ENCODE data around the gene FGF14. TPM values are rescaled to one million over a fixed set of nuclear protein-coding genes. Genes with fewer than 3 reads are reported as not detected.

The FGF14 gene
- polyA plus RNA-seq, 6 donors from 2014 or later, result not detected

- Mint-ChIP-seq H3K27ac (no peak overlapping the region), H3K27me3 (no peaks in the 10 kb centered on the region), H3K36me3 (no peaks in the 10 kb centered on the region), H3K4me3 (no peak overlapping the region), H3K9me3 (peaks cover 0 to 7% (median 4%) of the 10 kb centered on the region in 7 donors), H3K4me1 (no peaks in the 10 kb centered on the region)
- DNase-seq (no peak), ATAC-seq (ENCODE audit: low read depth in 2 of 2) (no peak)
Measured at GRCh38 chr13:102220681-102221228, 181.1 kb downstream of the FGF14 start.

DNA sequence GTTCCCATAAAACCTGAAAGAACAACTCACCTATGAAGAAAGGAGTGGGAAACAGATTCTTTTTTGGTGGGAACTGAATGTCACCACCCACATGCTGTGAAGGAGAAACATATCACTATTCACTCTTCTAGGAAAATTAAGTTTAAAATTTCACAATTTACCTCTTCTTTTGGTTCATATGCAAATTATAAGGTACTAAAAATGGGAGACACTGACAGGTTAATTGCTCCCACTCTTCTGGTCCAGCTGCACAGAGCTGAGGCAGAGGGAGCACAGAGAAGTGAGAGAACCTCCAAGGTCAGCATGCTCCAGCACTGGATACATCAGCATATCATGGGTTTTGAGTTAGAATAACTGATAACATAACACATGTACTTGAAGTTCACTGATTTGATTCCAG, 186.9 kb downstream of the FGF14 start:
- ATAC-seq (ENCODE audit: low read depth in 2 of 2) (no peak), DNase-seq (no peak)
- Mint-ChIP-seq H3K36me3 (no peaks in the 10 kb centered on the region), H3K27me3 (no peaks in the 10 kb centered on the region), H3K4me1 (no peaks in the 10 kb centered on the region), H3K27ac (no peak overlapping the region), H3K4me3 (no peak overlapping the region), H3K9me3 (peaks cover 0 to 7% (median 2%) of the 10 kb centered on the region in 7 donors)

DNA sequence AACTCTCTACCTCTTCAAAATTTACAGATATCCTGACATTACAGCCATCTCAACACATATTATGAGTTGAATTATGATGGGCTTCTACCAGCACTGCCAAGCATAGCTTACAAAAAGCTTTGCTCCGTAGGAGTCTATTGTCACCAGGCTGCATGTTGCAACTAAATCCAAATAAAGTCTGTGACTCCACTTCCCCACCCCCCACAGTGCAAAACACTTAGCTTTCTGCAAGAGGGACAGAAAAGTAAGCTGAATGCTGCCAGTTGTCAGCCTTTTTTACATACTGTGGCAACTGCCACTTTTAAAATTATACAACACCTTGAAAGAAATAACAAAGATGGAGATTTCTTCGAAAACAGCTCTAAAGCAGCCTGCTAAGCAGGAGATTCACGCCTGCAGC, 189.1 kb downstream of the FGF14 start:
- Mint-ChIP-seq H3K27ac (no peak overlapping the region), H3K4me1 (no peaks in the 10 kb centered on the region), H3K9me3 (peaks cover 0 to 7% (median 0%) of the 10 kb centered on the region in 7 donors), H3K27me3 (no peaks in the 10 kb centered on the region), H3K36me3 (no peaks in the 10 kb centered on the region), H3K4me3 (no peak overlapping the region)
- no peak for DNase-seq
- ATAC-seq (ENCODE audit: low read depth in 2 of 2), result no peak

DNA sequence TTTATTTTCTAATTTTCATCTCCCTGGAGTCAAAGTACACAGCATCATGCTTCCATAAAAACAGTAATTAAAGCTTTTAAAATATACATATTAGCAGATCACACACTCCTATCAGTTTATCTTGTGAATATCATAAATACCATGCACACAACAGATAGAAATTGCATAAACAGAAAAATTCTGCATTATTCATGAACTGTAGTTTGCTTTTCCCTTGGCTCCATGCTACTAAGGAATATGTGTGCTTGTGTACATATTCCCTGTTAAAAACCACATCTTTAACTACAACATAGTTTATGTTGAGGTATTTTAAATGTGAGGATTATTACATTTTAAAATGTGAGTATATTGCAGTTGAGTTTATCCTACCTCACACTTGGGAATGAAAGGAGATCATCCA, 193.5 kb downstream of the FGF14 start:
- H3K4me3 Mint-ChIP-seq, result no peak overlapping the region
- H3K9me3 Mint-ChIP-seq, result no peaks in the 10 kb centered on the region
- DNase-seq (no peak), ATAC-seq (ENCODE audit: low read depth in 2 of 2) (no peak)
- no peaks in the 10 kb centered on the region for H3K36me3 Mint-ChIP-seq
- H3K27me3 Mint-ChIP-seq, result no peaks in the 10 kb centered on the region
- no peak overlapping the region for H3K27ac Mint-ChIP-seq
- no peaks in the 10 kb centered on the region for H3K4me1 Mint-ChIP-seq

GRCh38 chr13:102207680-102208342, 194.0 kb downstream of the FGF14 start:
- no peaks in the 10 kb centered on the region for H3K9me3 Mint-ChIP-seq
- no peak overlapping the region for H3K27ac Mint-ChIP-seq
- H3K4me3 Mint-ChIP-seq, result no peak overlapping the region
- H3K4me1 Mint-ChIP-seq, result no peaks in the 10 kb centered on the region
- no peak for DNase-seq
- ATAC-seq (ENCODE audit: low read depth in 2 of 2), result no peak
- no peaks in the 10 kb centered on the region for H3K36me3 Mint-ChIP-seq
- H3K27me3 Mint-ChIP-seq, result no peaks in the 10 kb centered on the region

DNA sequence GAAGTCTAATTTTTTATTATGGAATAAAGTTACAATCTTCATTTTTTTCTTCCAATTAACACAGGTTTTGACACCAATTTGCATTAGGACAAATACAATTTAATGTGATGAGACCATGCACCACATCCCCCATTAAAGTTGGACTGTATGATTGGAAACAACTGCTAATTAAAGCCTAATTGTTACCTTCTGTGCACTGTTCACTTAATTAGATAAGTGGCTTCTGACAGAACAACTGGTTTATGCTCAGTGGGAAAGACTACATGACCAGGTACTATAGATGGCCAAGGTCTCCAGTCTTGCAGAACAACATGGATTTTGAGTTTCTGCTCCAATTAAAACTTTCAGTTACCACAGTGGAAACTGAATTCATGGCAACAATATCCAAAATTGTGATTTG, 198.1 kb downstream of the FGF14 start:
- peaks cover 0 to 4% (median 0%) of the 10 kb centered on the region in 7 donors for H3K9me3 Mint-ChIP-seq
- no peaks in the 10 kb centered on the region for H3K36me3 Mint-ChIP-seq
- DNase-seq, result no peak
- no peak overlapping the region for H3K27ac Mint-ChIP-seq
- no peak for ATAC-seq (ENCODE audit: low read depth in 2 of 2)
- H3K27me3 Mint-ChIP-seq, result no peaks in the 10 kb centered on the region
- H3K4me1 Mint-ChIP-seq, result no peaks in the 10 kb centered on the region
- no peak overlapping the region for H3K4me3 Mint-ChIP-seq

DNA sequence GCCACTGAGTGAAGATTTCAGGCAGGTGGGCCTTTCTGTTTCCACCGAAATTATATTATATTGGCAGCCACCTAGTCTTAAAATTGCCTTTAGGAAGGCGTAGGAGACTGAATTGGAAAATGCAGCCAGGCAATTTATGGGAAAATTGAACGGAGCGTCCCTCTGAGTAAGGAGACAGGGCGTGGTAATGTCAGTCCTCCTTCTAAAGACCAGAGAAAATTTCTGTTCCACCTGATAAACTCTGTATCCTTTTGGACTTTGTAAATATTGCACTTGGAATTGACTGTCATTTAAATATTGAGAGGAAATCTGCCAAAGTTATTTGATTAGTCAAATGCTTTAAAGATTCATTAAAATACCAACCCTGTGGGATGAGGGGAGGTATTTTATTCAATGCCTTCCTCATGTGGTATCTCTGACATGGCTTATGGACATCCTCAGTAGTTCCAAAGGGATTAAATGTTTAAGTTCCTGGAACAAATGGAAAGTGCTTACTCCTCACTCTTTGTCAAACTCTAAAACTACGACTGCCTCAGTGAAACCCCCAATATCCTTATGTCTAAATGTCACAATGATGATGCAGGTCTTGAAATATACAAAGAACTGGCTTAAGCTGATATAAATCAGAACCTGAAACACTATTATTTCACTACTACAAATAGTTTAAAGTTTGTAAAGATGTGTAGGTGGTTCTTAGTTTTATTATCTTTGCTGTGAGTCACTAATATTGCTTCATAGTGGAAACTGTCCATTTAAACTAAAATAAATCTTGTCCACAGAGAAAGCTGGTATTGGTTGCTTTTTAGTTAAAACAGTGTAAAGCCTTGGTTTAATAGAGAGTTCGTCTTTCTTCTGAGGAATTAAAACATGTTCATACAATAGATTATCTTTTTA, 203.2 kb downstream of the FGF14 start:
- H3K36me3 Mint-ChIP-seq, result no peaks in the 10 kb centered on the region
- H3K9me3 Mint-ChIP-seq, result peaks cover 0 to 14% (median 0%) of the 10 kb centered on the region in 7 donors
- ATAC-seq (ENCODE audit: low read depth in 2 of 2) (no peak), DNase-seq (no peak)
- no peak overlapping the region for H3K27ac Mint-ChIP-seq
- no peak overlapping the region for H3K4me3 Mint-ChIP-seq
- H3K4me1 Mint-ChIP-seq, result no peaks in the 10 kb centered on the region
- no peaks in the 10 kb centered on the region for H3K27me3 Mint-ChIP-seq

DNA sequence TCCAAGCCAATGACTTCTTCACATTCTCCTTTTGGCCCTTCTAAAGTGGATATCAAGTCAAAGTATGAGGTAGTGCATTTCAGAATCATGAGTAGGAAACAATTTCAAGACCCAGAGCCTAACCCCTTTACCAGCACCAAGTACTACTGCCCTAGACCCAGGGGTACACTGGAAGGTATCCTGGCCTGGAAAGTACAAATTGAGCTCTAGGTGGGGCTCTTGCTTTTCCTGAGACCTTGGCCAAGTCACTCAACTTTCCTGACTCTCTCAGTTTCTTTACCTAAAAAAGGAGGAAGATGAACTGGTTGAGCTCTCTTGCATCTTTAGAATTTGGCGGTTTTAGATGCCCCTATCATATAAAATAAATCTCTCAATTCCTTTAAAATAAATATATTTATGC, 204.7 kb downstream of the FGF14 start:
- H3K36me3 Mint-ChIP-seq, result no peaks in the 10 kb centered on the region
- no peak overlapping the region for H3K4me3 Mint-ChIP-seq
- DNase-seq (no peak), ATAC-seq (ENCODE audit: low read depth in 2 of 2) (no peak)
- peaks cover 0 to 6% (median 5%) of the 10 kb centered on the region in 3 donors for H3K27me3 Mint-ChIP-seq
- no peaks in the 10 kb centered on the region for H3K4me1 Mint-ChIP-seq
- H3K27ac Mint-ChIP-seq, result no peak overlapping the region
- H3K9me3 Mint-ChIP-seq, result peaks cover 0 to 14% (median 0%) of the 10 kb centered on the region in 7 donors

DNA sequence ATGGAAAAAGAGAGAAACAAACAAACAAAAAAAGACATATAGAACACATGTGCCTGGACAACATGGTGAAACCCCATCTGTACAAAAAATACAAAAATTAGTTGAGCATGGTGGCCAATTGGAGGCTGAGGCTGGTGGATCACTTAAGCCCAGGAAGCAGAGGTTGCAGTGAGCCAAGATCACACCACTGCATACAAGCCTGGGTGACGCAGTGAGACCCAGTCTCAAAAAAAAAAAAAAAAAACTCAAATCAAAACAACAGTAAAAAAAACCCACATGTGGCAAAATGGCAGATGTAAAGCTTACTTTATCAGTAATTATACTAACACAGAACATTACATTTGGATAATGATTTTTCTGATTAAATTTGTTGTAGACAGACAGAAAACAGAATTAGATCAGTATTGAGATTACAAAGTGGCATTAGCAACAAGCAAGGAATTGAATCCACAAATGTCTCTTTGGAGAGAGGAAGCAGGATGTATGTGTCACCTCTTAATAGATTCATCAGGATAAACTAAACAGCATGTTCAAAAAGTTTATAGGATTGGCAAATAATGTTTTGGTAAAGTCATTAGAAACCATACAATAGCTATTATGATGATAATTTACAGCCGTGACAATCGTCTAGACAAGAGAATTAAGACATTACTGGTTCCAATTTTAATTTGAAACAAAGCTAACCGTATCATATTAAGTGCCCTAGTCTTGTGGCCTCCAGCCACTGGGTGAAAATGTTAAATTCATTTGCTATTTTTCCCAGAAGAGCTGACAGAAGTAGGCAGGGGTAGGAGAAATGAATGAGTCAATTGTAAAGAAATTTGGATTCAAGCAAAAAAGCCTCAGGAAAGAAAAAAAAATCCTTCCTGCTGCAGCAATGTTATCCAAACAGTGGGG, 206.0 kb downstream of the FGF14 start:
- H3K36me3 Mint-ChIP-seq, result no peaks in the 10 kb centered on the region
- no peak for DNase-seq
- H3K4me1 Mint-ChIP-seq, result no peaks in the 10 kb centered on the region
- peaks cover 0 to 6% (median 5%) of the 10 kb centered on the region in 3 donors for H3K27me3 Mint-ChIP-seq
- H3K27ac Mint-ChIP-seq, result no peak overlapping the region
- no peak overlapping the region for H3K4me3 Mint-ChIP-seq
- H3K9me3 Mint-ChIP-seq, result peaks cover 0 to 14% (median 0%) of the 10 kb centered on the region in 7 donors
- ATAC-seq (ENCODE audit: low read depth in 2 of 2), result no peak

DNA sequence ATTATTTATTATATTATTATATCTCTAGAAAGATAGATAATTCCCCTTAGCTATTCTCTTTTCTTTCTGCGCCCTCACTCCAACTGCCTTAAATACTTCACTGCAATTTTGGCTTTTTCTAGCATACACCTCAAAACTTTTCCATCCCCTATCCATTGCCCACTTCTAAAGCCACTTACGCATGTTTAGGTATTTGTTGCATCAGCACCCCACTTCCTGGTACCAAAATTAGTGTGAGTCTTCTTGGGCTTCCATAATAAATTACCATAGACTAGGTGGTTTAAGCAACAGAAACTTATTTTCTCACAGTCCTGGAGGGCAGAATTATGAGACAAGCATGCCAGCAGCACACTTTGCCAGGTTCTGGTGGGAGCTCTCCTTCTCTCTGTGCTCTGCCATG, 209.0 kb downstream of the FGF14 start:
- no peaks in the 10 kb centered on the region for H3K36me3 Mint-ChIP-seq
- H3K4me1 Mint-ChIP-seq, result no peaks in the 10 kb centered on the region
- ATAC-seq (ENCODE audit: low read depth in 2 of 2) (no peak), DNase-seq (no peak)
- H3K9me3 Mint-ChIP-seq, result peaks cover 0 to 10% (median 0%) of the 10 kb centered on the region in 7 donors
- H3K4me3 Mint-ChIP-seq, result no peak overlapping the region
- peaks cover 0 to 6% (median 5%) of the 10 kb centered on the region in 3 donors for H3K27me3 Mint-ChIP-seq
- no peak overlapping the region for H3K27ac Mint-ChIP-seq

DNA sequence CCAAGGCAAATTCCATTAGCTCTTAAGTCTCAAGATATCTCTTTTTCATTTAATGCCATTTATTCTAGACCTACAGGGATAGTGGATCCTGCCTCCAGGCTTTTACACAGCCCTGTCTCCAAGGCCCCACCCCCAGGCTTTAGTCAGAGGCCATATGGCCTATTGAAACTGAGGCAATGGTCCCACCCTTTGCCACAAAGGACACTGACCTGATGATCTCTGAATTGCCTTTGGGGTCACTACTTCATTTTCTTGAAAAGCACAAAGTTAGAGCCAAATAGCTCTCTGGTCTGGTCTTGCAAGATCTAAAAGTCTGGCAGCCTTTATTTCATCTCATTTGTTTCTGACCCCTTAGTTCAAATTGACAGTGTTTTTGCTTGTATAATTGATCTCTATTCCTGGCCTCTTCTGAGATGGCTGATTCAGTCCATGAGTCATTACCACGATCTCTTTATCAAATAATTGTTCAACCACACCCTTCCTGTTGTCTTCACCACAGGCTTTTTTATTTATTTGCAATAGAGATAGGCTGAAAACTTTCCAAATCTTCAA, 209.8 kb downstream of the FGF14 start:
- H3K27ac Mint-ChIP-seq, result peak overlapping the region in 1 of 6 donors; percentile 65
- H3K9me3 Mint-ChIP-seq, result peaks cover 0 to 9% (median 0%) of the 10 kb centered on the region in 7 donors
- peaks cover 0 to 6% (median 5%) of the 10 kb centered on the region in 3 donors for H3K27me3 Mint-ChIP-seq
- no peak overlapping the region for H3K4me3 Mint-ChIP-seq
- H3K4me1 Mint-ChIP-seq, result no peaks in the 10 kb centered on the region
- no peaks in the 10 kb centered on the region for H3K36me3 Mint-ChIP-seq
- DNase-seq, result no peak
- ATAC-seq (ENCODE audit: low read depth in 2 of 2), result no peak

- Mint-ChIP-seq H3K9me3 (peaks cover 0 to 9% (median 0%) of the 10 kb centered on the region in 7 donors), H3K4me3 (no peak overlapping the region), H3K27me3 (peaks cover 0 to 6% (median 5%) of the 10 kb centered on the region in 3 donors), H3K36me3 (no peaks in the 10 kb centered on the region), H3K27ac (no peak overlapping the region), H3K4me1 (no peaks in the 10 kb centered on the region)
- DNase-seq (no peak), ATAC-seq (ENCODE audit: low read depth in 2 of 2) (no peak)
Measured at GRCh38 chr13:102190930-102191329, 210.9 kb downstream of the FGF14 start.

DNA sequence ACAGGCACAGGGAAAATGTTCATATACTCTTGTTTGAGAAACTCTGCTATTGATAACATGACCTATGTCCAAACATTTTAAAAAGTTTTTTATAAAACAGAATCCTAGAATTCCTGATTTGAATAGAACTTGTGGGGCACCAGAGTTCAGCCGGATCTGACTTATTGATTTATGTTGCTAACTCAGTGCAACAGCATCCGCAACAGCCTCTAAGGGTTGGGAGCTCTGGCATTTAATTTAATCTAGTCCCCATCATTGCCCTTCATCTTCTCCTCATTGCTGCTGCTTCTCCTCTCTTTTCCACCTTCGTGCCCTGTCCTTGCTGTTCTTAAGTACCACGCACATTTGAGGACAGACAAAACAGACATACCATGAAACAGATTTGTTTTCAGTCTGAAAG, 214.5 kb downstream of the FGF14 start:
- peaks cover 0 to 8% (median 0%) of the 10 kb centered on the region in 3 donors for H3K27me3 Mint-ChIP-seq
- H3K9me3 Mint-ChIP-seq, result peaks cover 0 to 4% (median 0%) of the 10 kb centered on the region in 7 donors
- no peaks in the 10 kb centered on the region for H3K36me3 Mint-ChIP-seq
- H3K4me1 Mint-ChIP-seq, result no peaks in the 10 kb centered on the region
- ATAC-seq (ENCODE audit: low read depth in 2 of 2) (no peak), DNase-seq (no peak)
- no peak overlapping the region for H3K27ac Mint-ChIP-seq
- H3K4me3 Mint-ChIP-seq, result no peak overlapping the region

Measured in naive B cell (primary cell).